HL-60/S4 treated with retinoic acid at 250 ng/mL for 4 days and 3 days (cell line): Measurements from ENCODE around the gene SIK1.
"Not testable (repeated sequence)": the region's sequence is repeated elsewhere in the genome, so short reads cannot be mapped to it uniquely, and the experiment has no call there.

Source experiments
- in situ Hi-C: fragments of 300-500 bp; cut with MboI; formaldehyde crosslinking; loops from 2 replicates; pipeline ENCODE4 v1.7.0; 2022; ENCODE audit warnings: low sequenced_read_pairs

SIK1 gene

DNA sequence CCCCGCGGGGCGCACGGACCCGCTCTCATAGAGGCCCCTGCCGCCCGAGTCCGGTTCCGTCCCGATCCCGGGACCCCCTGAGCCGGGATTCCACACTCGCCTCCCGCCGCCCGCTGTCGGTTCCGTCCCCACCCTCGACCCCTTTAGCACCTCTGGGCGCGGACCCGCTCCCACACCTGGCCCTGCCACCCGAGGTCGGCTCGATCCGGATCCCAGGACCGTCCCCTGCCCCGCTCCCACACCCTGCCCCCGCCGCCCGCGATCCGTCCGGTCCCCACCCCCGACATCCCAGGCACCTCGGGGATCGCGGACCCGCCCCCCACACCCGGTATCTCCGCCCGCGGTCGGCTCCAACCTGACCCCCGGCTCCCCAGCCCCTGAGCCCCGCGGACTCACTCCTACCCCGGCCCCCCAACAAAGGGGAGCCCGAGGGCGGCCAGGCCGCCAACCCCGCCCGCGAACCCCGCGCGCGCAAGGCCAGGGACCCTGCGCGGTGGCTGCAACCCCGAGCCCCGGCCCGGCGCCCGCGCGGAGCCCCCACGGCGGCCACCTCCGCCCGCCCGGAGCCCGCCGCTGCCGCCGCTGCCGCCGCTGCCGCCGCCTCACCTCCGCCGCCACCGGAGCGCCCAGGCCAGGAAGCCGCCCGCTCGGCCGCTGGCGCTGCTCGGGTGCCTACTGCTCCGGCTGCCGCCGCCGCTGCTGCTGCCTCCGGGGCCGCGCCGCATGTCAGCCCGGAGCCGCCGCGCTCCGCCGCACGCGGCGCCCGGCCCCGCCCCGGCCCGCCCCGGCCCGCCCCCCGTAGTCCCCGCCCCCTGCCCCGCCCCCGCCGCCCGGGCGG, at the start of gene SIK1:
TSS of gene SIK1 (minus strand) at position 728 of the 838 bp plus-strand sequence. CDS start 953 bp downstream, outside the sequence.
- in situ Hi-C loops = not testable (repeated sequence)

DNA sequence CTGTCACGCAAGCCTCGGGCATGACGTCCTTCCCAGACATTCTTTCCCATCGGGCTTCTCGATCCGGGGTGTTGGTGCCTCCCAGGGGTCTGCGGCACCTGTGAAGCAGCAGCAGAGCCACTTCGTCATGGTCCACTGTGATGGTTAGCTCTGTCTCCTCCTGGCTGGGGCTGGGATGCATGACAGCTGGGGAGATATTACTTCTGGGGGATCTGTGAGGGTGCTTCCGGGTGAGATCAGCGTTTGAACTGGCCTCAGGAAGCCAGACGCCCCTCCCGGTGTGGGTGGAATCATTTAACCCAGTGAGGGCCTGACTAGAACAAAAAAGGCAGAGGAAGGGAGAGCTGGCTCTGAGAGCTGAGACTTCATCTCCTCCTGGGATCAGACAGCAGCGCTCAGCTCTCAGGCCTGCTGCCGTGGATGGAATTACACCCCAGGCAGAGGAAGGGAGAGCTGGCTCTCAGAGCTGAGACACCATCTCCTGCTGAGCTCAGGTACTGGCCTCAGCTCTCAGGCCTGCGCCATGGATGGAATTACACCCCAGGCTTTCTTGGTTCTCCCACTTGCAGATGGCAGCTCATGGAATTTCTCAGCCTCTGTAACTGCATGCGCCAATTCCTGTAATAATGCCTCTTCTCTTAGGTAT, 44.8 kb upstream of the SIK1 start:
- in situ Hi-C loops = not testable (repeated sequence)

DNA sequence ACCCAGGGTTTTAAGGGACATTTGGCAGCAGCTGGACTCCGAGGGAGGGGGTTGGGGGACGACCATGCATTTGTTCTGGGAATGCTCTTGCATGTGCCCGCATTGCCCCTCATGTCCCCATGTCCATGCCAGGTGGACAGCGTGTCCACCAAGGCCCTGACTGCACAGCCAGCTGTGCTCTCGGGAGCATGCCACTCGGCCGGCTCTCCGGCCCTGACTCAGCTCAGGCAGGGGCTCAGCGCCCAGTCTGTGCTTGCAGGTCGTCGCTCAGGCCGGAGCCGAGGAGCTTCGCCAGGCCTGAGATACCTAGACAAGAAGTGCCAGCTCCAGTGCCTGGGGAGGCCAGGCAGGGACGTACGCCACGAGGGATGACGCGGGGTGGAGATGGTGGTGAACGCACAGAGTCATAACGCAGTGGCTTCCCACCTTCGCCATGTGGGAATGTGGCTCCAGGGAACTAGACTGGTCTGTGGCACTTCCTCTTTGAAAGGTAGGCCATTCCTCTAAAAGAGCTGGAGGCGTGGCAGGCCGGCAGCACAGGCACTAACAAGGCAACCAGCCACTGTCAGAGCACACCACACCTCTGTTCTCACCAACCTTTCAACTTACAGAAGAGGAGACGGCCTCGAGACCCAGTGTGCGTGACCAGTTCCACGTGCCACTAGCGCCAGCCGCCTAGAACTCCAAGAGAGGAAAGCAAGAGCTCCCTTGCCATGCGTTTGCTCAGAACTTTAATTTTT, 43.0 kb upstream of the SIK1 start:
- in situ Hi-C loops = not testable (repeated sequence)

DNA sequence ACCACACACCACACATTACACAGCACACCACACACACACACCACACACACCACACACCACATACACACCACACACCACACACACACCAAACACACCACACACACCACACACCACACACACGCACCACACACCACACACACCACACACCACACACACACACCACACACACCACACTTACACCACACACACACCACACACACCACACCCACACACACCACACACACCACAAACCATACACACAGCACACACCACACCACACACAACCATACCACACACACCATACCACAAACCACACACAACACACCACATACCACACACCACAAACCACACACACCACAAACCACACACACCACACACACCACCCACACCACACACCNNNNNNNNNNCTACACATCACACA, 40.9 kb upstream of the SIK1 start:
- in situ Hi-C loops = no loop called here

DNA sequence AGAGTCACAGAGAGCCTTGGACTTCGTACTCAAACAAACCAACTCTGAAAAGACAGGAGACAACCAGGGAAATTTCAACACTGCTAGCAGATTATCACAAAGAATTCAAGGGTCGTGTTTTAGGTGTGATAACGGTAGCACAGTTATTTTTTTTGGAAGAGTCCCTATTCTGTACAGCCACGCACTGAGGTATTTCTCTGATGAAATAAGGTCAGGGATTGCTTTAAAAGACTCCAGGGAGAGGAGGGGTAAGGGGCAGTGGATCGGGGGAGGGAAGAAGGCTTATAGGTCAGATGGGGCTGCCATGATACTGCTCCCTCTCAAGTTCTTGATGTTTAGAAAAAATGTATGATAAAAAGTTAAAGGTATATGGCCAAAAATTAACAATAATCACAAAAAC, 38.2 kb upstream of the SIK1 start:
- in situ Hi-C loops = not testable (repeated sequence)

DNA sequence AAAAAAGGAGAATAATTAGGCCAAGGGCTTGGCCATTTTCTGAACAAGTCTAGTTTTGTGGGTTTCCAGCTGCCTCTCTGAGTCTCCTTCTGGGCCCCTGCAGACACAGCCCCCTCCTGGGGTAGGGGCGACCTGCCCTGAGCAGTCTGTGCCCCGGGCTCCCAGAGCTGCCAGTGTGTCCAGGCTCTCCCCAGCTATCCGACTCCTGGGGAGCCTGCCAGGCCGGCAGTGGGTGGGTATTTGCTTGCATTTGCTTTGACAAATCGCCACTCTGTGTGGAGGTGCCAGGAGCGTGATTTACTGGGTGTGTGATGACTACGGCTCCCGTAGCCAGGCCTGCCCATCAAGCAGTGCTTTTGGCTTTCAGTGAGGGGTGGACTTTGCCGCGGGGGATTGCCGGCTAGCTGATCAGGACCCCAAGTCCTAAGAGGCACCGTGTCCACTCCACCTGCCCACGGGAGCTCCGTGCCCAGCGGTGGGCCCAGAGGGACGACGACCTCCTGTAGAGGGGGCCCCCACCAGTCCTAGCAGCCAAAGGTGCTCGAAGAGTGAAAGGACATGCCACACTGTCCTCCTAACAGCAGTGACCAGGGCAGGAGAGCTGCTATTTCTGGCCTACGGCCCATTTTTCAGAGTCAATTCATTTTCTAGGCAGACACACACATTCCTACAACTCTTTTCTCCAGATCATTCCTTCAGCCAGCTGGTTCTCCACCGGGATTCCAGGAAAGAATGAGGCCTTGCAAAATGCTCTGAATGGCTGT, 36.7 kb upstream of the SIK1 start:
- in situ Hi-C loops = not testable (repeated sequence)

DNA sequence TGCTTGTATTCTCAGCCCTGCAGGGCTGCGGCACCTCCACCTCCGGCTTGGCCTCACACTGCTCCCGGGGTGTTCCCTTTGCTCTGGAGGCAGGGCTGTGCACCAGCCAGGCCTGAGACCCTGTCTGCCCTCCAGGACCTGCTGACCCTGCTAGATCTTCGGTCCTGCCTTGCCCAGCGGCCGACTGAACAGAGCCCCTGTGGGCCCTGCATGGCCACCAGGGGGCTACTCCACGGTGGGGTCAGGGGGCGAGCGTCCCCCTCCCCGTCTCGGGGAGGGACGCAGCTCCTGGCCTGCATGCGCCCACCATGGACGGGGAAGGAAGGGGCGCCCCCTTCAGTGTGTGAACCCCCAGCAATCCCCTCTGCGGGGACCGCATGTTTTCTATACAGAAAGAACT, 36.0 kb upstream of the SIK1 start:
- in situ Hi-C loops = not testable (repeated sequence)

DNA sequence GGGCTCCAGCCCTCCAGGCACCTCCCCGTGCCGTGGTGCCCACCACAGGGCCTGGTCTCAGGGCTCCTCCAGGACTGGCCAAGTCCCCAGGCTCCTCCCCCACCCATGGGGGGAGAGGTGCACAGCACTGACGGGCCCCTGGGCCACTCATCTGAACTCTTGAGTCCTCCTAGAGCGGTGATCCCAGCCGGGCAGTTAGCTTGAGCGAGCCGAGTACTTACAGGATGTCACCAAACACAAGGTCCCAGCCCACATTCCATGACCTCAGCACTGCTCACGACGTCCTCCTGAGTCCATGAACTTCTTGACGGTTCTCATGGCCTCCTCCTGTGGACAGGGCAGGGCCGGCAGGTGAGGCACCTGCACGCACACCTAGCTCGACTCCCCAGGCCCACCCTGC, 33.5 kb upstream of the SIK1 start:
- in situ Hi-C loops = not testable (repeated sequence)

DNA sequence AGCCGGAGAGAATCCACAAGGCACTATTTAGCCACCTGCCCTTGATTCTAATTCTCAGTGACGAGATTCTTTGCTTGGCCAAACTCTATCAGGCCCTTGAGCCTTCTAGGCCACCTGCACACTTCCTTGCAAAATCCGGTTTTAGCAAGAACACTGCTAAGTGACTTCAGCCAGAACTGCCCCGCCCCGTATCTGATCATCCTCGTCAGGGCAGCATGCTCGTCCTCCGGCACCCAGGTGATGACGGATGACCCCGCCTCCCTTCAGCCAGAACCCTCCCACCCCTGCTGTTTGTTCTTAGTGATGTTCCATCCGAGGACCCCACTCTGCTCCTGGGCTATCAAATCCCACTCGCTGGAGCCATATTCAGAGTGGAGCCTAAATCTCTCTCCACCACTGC, 32.1 kb upstream of the SIK1 start:
- in situ Hi-C loops = not testable (repeated sequence)

DNA sequence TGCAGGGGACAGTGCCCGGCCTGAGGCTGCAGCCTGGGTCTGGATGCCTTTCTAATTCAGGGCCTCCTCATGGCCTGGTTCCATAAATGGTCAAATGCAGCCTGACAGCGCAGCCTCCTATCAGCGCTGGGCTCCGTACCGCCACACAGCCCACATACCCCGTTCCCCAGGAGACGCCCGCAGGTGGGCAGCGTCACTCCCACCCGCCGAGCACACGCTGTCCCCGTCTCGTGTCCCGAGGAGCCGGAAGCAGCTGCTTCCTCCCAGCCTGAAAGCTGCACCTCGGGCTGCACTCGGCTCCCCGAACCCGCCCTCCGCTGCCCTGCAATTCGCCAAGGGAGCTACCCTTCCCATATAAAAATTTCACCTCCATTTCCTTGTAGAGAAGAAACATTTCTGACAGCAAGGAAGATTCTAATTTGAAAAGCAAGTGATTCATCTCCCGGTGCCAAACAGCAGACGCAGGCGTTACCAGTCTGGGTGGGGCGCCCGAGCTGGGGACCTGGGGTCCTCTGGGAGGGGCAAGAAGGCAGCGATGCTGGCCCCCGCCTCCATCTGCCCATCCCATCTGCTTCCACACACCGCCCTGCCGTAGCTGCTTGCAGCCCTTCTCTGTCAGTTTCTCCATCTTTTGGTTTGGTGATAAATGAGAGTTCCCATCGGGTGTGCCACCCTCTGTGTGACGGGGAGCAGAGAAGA, 29.8 kb upstream of the SIK1 start:
- in situ Hi-C loops = not testable (repeated sequence)

DNA sequence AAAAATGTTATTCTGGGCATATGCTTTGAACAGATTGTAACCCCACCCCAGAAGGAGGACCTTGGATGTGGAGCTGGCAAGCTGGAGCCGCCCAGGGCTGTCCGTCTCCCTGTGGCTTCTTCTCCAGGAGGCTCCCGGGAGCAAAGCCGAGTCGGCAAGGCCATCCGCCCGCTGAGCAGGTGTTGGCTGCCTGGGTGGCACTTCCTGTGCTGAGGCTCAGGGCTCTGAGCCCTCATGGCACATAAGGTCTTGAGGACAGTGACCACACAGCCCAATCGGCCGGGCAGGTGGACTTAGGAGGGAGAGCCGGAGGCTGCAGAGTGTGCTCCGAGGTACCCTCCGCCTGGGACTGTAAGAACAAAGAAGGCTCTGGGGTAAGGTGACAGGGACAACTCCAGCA, 28.8 kb upstream of the SIK1 start:
- in situ Hi-C loops = not testable (repeated sequence)

DNA sequence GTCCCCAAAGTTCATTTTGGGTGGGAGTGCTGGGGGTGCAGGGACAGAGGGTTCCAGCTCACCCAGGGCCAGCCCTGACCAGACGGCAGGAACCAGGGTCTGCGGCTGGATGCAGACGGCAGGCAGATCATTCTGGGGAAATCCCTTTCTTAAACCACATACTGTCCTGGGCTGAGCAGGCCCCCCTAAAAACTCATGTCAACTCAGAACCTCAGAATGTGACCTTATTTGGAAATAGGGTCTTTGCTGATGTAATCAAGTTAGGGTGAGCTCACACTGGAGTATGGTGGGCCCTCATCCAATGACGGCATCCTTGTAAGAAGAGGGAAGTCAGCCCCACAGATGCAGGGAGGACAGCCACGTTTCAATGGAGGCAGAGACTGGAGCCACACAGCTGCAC, 27.2 kb upstream of the SIK1 start:
- in situ Hi-C loops = not testable (repeated sequence)

DNA sequence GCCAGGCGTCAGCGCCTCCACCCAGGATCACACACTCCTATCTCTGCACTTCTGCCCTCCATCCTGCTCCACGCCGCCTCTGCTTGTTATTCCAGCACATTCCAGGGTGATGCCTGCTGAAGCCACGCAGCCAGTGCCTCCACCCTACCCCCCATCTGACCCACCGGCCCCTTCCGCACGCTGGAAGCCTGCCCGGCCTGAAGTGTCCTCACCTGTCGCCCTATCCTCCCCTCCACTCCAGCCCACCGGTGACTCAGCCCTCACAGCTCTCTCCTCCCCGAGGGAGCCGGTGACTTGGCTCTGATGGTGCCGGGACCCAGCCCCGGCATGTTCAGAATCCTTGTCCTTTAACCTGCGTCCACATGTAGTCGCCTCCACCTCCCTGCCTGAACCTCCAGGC, 24.9 kb upstream of the SIK1 start:
- in situ Hi-C loops = not testable (repeated sequence)

DNA sequence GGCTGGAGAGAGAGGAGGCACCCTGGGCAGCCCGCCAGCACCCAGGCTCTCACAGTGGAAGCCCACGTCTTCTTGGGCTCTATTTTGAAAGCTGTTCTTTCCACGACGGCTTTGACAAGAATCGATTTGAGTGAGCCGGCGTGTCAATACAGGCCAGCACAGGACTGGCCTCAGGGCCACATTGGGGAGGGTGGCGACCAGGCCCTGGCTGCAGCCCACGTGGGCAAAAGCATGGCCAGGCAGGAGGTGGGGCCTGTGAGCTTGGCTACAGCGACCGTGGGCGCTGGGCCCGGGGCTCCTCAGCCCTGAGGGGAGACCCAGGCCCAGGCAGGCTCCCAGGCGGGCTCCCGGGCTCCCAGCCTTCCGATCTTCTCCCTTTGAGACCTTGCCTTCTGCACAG, 23.4 kb upstream of the SIK1 start:
- in situ Hi-C loops = not testable (repeated sequence)

DNA sequence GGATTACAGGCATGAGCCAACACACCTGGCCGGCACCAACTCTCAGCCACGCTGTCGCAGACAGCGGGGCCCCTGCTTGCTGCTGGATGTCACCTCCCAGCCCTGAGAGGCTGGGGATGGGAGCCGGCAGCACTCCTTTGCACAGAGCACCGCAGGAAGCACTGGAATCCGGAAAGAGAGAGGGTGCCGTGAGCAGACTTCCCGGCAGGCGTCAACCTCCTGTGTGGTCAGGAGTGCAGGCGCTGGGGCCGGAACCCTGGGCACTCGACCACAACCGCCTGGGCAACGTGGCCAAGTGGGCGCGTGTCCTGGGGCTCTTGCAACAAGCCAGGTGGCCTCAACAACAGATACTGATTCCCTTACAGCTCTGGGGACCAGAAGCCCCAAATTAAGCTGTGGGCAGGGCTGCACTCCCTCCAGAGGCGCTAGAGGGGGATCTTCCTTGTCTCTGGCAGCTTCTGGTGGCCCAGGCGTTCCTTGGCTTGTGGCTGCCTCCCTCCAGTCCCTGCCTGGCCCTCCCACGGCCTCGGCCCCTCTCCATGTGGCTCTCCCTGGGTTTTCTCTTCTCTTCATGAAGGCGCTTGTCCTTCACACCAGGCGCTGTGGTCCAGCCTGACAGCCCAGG, 20.5 kb upstream of the SIK1 start:
- in situ Hi-C loops = not testable (repeated sequence)

DNA sequence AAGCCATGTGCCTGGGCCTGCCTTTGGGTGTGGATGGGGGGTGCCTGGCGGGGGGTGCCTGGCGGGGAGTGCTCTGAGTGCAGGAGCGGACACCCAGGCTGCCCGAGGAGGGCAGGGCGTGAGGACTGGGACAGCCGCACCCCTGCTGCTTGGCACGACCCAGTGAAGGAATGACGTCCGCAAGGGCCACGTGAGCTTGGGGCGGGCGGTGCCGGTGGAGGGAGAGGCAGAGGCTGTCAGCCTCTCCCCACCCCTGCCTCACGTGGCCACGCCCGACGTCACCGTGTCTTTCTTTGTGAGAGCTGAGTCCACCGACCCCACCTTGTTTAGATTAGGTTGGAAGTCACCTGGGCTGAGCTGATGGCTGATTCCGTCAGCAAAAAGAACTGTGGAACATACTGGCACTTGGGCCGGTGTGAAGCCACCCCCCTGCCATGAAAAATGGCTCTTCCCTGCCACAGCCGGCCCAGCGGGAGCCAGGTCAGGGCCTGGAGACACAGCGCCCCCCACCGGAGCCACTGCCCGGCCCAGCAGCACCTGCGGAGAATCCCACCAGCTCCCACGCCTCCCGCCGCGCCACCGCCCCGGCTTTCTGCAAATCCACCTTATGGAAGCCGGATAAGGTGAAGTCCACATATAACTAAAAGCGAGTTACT, 19.5 kb upstream of the SIK1 start:
- in situ Hi-C loops = not testable (repeated sequence)

DNA sequence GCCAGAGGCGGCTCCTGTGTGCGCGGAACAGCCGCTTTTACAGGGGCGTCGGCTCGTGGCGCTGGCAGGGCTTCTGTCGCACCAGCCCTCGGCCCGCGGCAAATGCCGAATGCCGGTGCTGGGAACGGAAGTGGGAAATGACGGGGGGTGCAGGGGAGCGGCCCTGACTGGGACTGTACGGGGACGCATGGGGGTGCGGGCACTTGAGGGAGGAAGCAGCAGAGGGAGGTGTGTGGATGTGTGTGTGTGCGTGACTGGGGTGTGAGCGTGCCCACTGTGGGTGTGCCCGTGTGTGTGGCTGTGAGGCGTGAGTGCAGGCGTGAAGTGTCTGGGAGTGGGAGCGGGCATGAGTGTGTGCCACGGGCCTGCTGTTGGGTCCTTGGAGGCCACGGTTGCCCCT, 17.6 kb upstream of the SIK1 start:
- in situ Hi-C loops = not testable (repeated sequence)

DNA sequence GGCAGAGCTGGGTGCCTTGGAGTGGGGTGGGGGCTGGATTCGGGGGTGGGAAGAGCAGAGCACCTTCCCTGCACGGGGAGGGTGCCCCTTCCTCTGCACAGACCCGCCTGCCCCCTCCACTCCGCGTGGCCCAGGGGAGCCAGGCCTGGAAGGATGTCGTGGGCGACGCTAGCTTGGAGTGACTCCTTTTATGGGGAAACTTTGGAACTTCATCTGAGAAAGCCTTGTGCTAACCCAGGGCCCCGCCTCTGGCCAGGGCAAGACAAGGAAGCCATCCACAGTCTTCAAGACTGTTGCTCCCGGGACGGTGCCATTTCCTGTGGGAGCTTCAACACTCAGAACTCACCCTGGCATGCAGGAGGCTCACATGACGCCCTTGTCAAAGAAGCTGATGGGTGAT, 15.6 kb upstream of the SIK1 start:
- in situ Hi-C loops = not testable (repeated sequence)
